H9 (cell line): Measurements from ENCODE around the gene UBE2J1. TPM values are rescaled to one million over a fixed set of nuclear protein-coding genes. Genes with fewer than 3 reads are reported as not detected.
A peak's percentile ranks its signal among the peaks of the same experiment; 100 is the strongest.

Source experiments
- DNase-seq: peaks from one replicate; pipeline ENCODE4 v3.0.0-alpha.2; 2017
- H2AFZ ChIP-seq: one replicate; pipeline ENCODE4 v1.6.1; 2013; ENCODE audit warnings: mild to moderate bottlenecking, low read length, control low read depth, moderate library complexity
- H2AK5ac ChIP-seq: 2 replicates; pipeline ENCODE4 v1.6.1; 2013; ENCODE audit warnings: low read length, control low read depth, mixed read lengths; ENCODE audit not compliant: insufficient read length
- H2BK120ac ChIP-seq: one replicate; pipeline ENCODE4 v1.6.1; 2013; ENCODE audit warnings: low read depth, mild to moderate bottlenecking, low read length, control low read depth, inconsistent platforms; ENCODE audit not compliant: poor library complexity, severe bottlenecking
- H2BK12ac ChIP-seq: 2 replicates; pipeline ENCODE4 v1.6.1; 2013; ENCODE audit warnings: low read length, control low read depth, mixed read lengths, low read depth; ENCODE audit not compliant: insufficient read length
- H2BK15ac ChIP-seq: 2 replicates; pipeline ENCODE4 v1.6.1; 2013; ENCODE audit warnings: low read depth, low read length, control low read depth
- H2BK20ac ChIP-seq: one replicate; pipeline ENCODE4 v1.6.1; 2013; ENCODE audit warnings: low read depth, mild to moderate bottlenecking, low read length, control low read depth, inconsistent platforms; ENCODE audit not compliant: poor library complexity, severe bottlenecking
- H2BK5ac ChIP-seq: 2 replicates; pipeline ENCODE4 v1.6.1; 2013; ENCODE audit warnings: low read length, control low read depth, mixed read lengths; ENCODE audit not compliant: insufficient read length
- H3K14ac ChIP-seq: 2 replicates; pipeline ENCODE4 v1.6.1; 2013; ENCODE audit warnings: low read length, control low read depth; ENCODE audit not compliant: insufficient read depth
- H3K18ac ChIP-seq: 2 replicates; pipeline ENCODE4 v1.6.1; 2013; ENCODE audit warnings: low read depth, mild to moderate bottlenecking, mixed read lengths, low read length, control low read depth; ENCODE audit not compliant: insufficient read length
- H3K23ac ChIP-seq: 2 replicates; pipeline ENCODE4 v1.6.1; 2013; ENCODE audit warnings: low read length, control low read depth, mixed read lengths, low read depth; ENCODE audit not compliant: insufficient read length
- H3K23me2 ChIP-seq: 2 replicates; pipeline ENCODE4 v1.6.1; 2013; ENCODE audit warnings: low read depth, mild to moderate bottlenecking, mixed read lengths, low read length, control low read depth; ENCODE audit not compliant: insufficient read length, poor library complexity, severe bottlenecking
- H3K27ac ChIP-seq: 2 replicates; pipeline ENCODE4 v1.5.1; 2013; ENCODE audit warnings: low read length, control low read depth, mixed read lengths, low read depth; ENCODE audit not compliant: insufficient read length
- H3K27me3 ChIP-seq: 2 replicates; pipeline ENCODE4 v1.6.1; 2013; ENCODE audit warnings: low read length, control low read depth, inconsistent platforms; ENCODE audit not compliant: insufficient read depth
- H3K4ac ChIP-seq: 2 replicates; pipeline ENCODE4 v1.6.1; 2013; ENCODE audit warnings: low read depth, mild to moderate bottlenecking, control low read depth, inconsistent platforms, low read length, moderate library complexity
- H3K4me1 ChIP-seq: 2 replicates; pipeline ENCODE4 v1.6.1; 2013; ENCODE audit warnings: low read length, control low read depth, inconsistent platforms; ENCODE audit not compliant: insufficient read depth
- H3K4me2 ChIP-seq: 2 replicates; pipeline ENCODE4 v1.6.1; 2013; ENCODE audit warnings: low read length, control low read depth, mixed read lengths; ENCODE audit not compliant: insufficient read length, insufficient read depth
- H3K56ac ChIP-seq: 2 replicates; pipeline ENCODE4 v1.6.1; 2013; ENCODE audit warnings: low read depth, mild to moderate bottlenecking, mixed read lengths, low read length, control low read depth; ENCODE audit not compliant: insufficient read length
- H3K79me1 ChIP-seq: 2 replicates; pipeline ENCODE4 v1.6.1; 2013; ENCODE audit warnings: low read depth, mild to moderate bottlenecking, moderate library complexity, low read length, control low read depth, inconsistent platforms; ENCODE audit not compliant: insufficient read depth, poor library complexity, severe bottlenecking
- H3K79me2 ChIP-seq: 2 replicates; pipeline ENCODE4 v1.6.1; 2013; ENCODE audit warnings: low read length, control low read depth, inconsistent platforms; ENCODE audit not compliant: insufficient read depth
- H3K9ac ChIP-seq: 2 replicates; pipeline ENCODE4 v1.6.1; 2013; ENCODE audit warnings: low read length, control low read depth, mixed read lengths; ENCODE audit not compliant: insufficient read length; ENCODE audit errors: extremely low read depth
- H3K9me3 ChIP-seq: one replicate; pipeline ENCODE4 v1.6.1; 2013; ENCODE audit warnings: low read depth, low read length, inconsistent platforms; ENCODE audit not compliant: control insufficient read depth
- H3T11ph ChIP-seq: one replicate; pipeline ENCODE4 v1.6.1; 2013; ENCODE audit warnings: mild to moderate bottlenecking, low read length, control low read depth, inconsistent platforms
- H4K20me1 ChIP-seq: one replicate; pipeline ENCODE4 v1.6.1; 2013; ENCODE audit not compliant: control insufficient read depth, insufficient read length, insufficient read depth
- H4K5ac ChIP-seq: 2 replicates; pipeline ENCODE4 v1.6.1; 2013; ENCODE audit warnings: low read depth, mild to moderate bottlenecking, mixed read lengths, low read length, control low read depth; ENCODE audit not compliant: insufficient read length
- H4K8ac ChIP-seq: replicated peaks from 2 replicates; pipeline ENCODE4 v1.6.1; 2013; ENCODE audit warnings: low read length, control low read depth, mixed read lengths, low read depth; ENCODE audit not compliant: insufficient read length
- H4K91ac ChIP-seq: 2 replicates; pipeline ENCODE4 v1.6.1; 2013; ENCODE audit warnings: low read depth, mild to moderate bottlenecking, moderate library complexity, mixed read lengths, low read length, control low read depth; ENCODE audit not compliant: insufficient read length
- H3K27ac Mint-ChIP-seq, 3 experiments: 2 replicates in 2 of 3; 3 replicates in 1 of 3; pipeline ENCODE4 v1.8.0; 2020 to 2021; ENCODE audit warnings: mixed read lengths in 3 of 3, mild to moderate bottlenecking in 1 of 3, moderate library complexity in 1 of 3
- H3K27me3 Mint-ChIP-seq: 2 replicates; pipeline ENCODE4 v1.8.0; 2021; ENCODE audit warnings: low read depth, mild to moderate bottlenecking, moderate library complexity, mixed read lengths
- H3K36me3 Mint-ChIP-seq, 3 experiments: 2 replicates in 2 of 3; 3 replicates in 1 of 3; pipeline ENCODE4 v1.8.0; 2020 to 2021; ENCODE audit warnings: low read depth in 3 of 3, mixed read lengths in 3 of 3; ENCODE audit not compliant: insufficient read depth in 1 of 3
- H3K4me1 Mint-ChIP-seq, 2 experiments: 2 replicates each; pipeline ENCODE4 v1.8.0; 2020; ENCODE audit warnings: mixed read lengths in 2 of 2
- H3K4me3 Mint-ChIP-seq, 2 experiments: 2 replicates in 1 of 2; 3 replicates in 1 of 2; pipeline ENCODE4 v1.8.0; 2020 to 2021; ENCODE audit warnings: mild to moderate bottlenecking in 2 of 2, mixed read lengths in 2 of 2, moderate library complexity in 1 of 2
- H3K9me3 Mint-ChIP-seq, 2 experiments: 2 replicates in 1 of 2; 3 replicates in 1 of 2; pipeline ENCODE4 v1.8.0; 2020; ENCODE audit warnings: mild to moderate bottlenecking in 2 of 2, mixed read lengths in 2 of 2, moderate library complexity in 1 of 2
- CTCF ChIP-seq: fragments of 200-600 bp; sonication (generic); conservative IDR thresholded peaks from 3 replicates; pipeline ENCODE4 v1.8.0; 2021; ENCODE audit warnings: antibody characterized with exemption, mild to moderate bottlenecking
- WGBS: extraction: QIAGEN DNeasy Blood & Tissue Kit; methylation state at CpG from one replicate; pipeline ENCODE4 v1.1.7; 2013; ENCODE audit warnings: missing lambda C conversion rate, low lambda C conversion rate, mixed read lengths; ENCODE audit not compliant: insufficient read length; ENCODE audit errors: extremely low coverage; 5-methylcytosine and 5-hydroxymethylcytosine counted together
- total RNA-seq: library from RNA; stranded (reverse); gene quantifications from 2 replicates; pipeline ENCODE4 v1.2.1, GENCODE V29; 2021

UBE2J1 gene
- total RNA-seq, 1 experiment from 2014 or later: 13.1 TPM

- H3K27ac ChIP-seq: no peak overlapping the region
- H3K9ac ChIP-seq: no peak overlapping the region
- no peak overlapping the region for H2AFZ ChIP-seq
- no peak overlapping the region for H3K56ac ChIP-seq
- Mint-ChIP-seq H3K4me3 (no peak overlapping the region), H3K4me1 (peaks cover 20 to 31% of the 10 kb centered on the region in 2 experiments), H3K27ac (no peak overlapping the region), H3K9me3 (no peaks in the 10 kb centered on the region), H3K36me3 (peaks cover 0 to 2% (median 0%) of the 10 kb centered on the region in 3 experiments; a peak in 1 of 7 replicates), H3K27me3 (peaks cover 6% of the 10 kb centered on the region)
- H4K20me1 ChIP-seq: no peaks in the 10 kb centered on the region
- no CpG with 5 or more reads among the region's 2 CpGs for WGBS
- no peak overlapping the region for H3K23ac ChIP-seq
- DNase-seq: no peak
- no peaks in the 10 kb centered on the region for H3K79me1 ChIP-seq
- no peak overlapping the region for H3K4me2 ChIP-seq
- H3K9me3 ChIP-seq: no peaks in the 10 kb centered on the region
- H2BK5ac ChIP-seq: no peak overlapping the region
- H3T11ph ChIP-seq: no peak overlapping the region
- no peaks in the 10 kb centered on the region; the same call in 1 of the 2 replicates for H3K79me2 ChIP-seq
- H3K4ac ChIP-seq: no peak overlapping the region
- no peak overlapping the region for H3K14ac ChIP-seq
- TF ChIP-seq CTCF: no peak
- H3K27me3 ChIP-seq: no peaks in the 10 kb centered on the region
- peaks cover 8% of the 10 kb centered on the region for H3K23me2 ChIP-seq
- no peak overlapping the region for H2BK20ac ChIP-seq
- H2BK12ac ChIP-seq: peak overlapping the region; percentile 42
- no peak overlapping the region for H2BK15ac ChIP-seq
- no peak overlapping the region for H4K5ac ChIP-seq
- H4K8ac ChIP-seq: no peak overlapping the region
- H3K18ac ChIP-seq: no peak overlapping the region
- H2BK120ac ChIP-seq: no peak overlapping the region
- H4K91ac ChIP-seq: no peak overlapping the region
- no peaks in the 10 kb centered on the region for H3K4me1 ChIP-seq
- no peak overlapping the region for H2AK5ac ChIP-seq
These were observed 4.7 kb downstream of the UBE2J1 start for GRCh38 chr6:89347825-89348224.
